Upper lobe of left lung (tissue), 4 donors: ENCODE measurements around the gene GOT1.

Source experiments
- CTCF ChIP-seq, 6 experiments: fragments of 450-650 bp in 4 of 6; fragments of 200-600 bp in 2 of 6; sonication (generic) in 2 of 6; IDR thresholded peaks; one replicate each; pipeline ENCODE4 v1.5.1; 2016 to 2019; ENCODE audit warnings: antibody characterized with exemption in 6 of 6
- POLR2A ChIP-seq, 4 donors: fragments of 450-650 bp; IDR thresholded peaks; one replicate each; pipeline ENCODE4 v1.5.1; 2016 to 2017; ENCODE audit warnings: antibody characterized with exemption in 4 of 4, mild to moderate bottlenecking in 2 of 4

GRCh38 chr10:99391346-99391745 is 39.1 kb downstream of the GOT1 start:
- TF ChIP-seq CTCF (IDR thresholded peaks at IDR 0.05) (no peak), POLR2A (IDR thresholded peaks at IDR 0.05) (no peak)
